CD4-positive, alpha-beta T cell treated with Interleukin-15 for 1 hour (primary cell): ENCODE results near the gene DGKE.

Experiments used
- DNase-seq: peaks from one replicate; pipeline ENCODE4 v3.0.0-alpha.2; 2020

DGKE gene

GRCh38 chr17:56918916-56919315 is 85.0 kb downstream of the DGKE start:
- no peak for DNase-seq
